ENCODE measurements around the gene MRM1.

GRCh38 chr17:36600465-36600864 lies 918 bp upstream of the MRM1 start:
- TF ChIP-seq CTCF (IDR thresholded peaks at IDR 0.05): no peak
- TF ChIP-seq POLR2A (IDR thresholded peaks at IDR 0.05): no peak
- TF ChIP-seq POLR2AphosphoS5 (IDR thresholded peaks at IDR 0.05): no peak

Data from transverse colon (tissue), 4 donors.